Measurements from ENCODE around the gene TRAK1. TPM values are rescaled to one million over a fixed set of nuclear protein-coding genes. Genes with fewer than 3 reads are reported as not detected.

TRAK1 gene
- total RNA-seq, 1 experiment from 2014 or later, result 41.0 TPM

- TF ChIP-seq RORB (CRISPR knock-in tag; IDR thresholded peaks at IDR 0.05) (no peak), NR3C1 (CRISPR knock-in tag; conservative IDR thresholded peaks at IDR 0.05; ENCODE audit: low read depth) (no peak), NFYB (CRISPR knock-in tag; conservative IDR thresholded peaks at IDR 0.05; ENCODE audit: low read depth) (no peak), STAT6 (CRISPR knock-in tag; conservative IDR thresholded peaks at IDR 0.05; ENCODE audit: low read depth) (no peak), NR1H2 (CRISPR knock-in tag; IDR thresholded peaks at IDR 0.05) (no peak)
These were observed 122.3 kb downstream of the TRAK1 start (continued) for GRCh38 chr3:42213417-42213816.

- TF ChIP-seq TEAD4 (CRISPR knock-in tag; IDR thresholded peaks at IDR 0.05), result no peak
- TF ChIP-seq NR1H2 (CRISPR knock-in tag; IDR thresholded peaks at IDR 0.05), result no peak
- no peak for TF ChIP-seq FOXP1 (CRISPR knock-in tag; IDR thresholded peaks at IDR 0.05; ENCODE audit: borderline replicate concordance)
- TF ChIP-seq ZNF671 (CRISPR knock-in tag; IDR thresholded peaks at IDR 0.05), result no peak
- TF ChIP-seq ELF4 (CRISPR knock-in tag; IDR thresholded peaks at IDR 0.05; ENCODE audit: low read depth), result no peak
- TF ChIP-seq ZNF532 (CRISPR knock-in tag; IDR thresholded peaks at IDR 0.05; ENCODE audit: borderline replicate concordance), result no peak
- TF ChIP-seq CBFB (CRISPR knock-in tag; IDR thresholded peaks at IDR 0.05; ENCODE audit: low read depth), result no peak
- TF ChIP-seq NFYB (CRISPR knock-in tag; conservative IDR thresholded peaks at IDR 0.05; ENCODE audit: low read depth), result no peak
- no peak for TF ChIP-seq NFATC4 (CRISPR knock-in tag; IDR thresholded peaks at IDR 0.05)
- no peak for TF ChIP-seq MYBL2 (CRISPR knock-in tag; IDR thresholded peaks at IDR 0.05)
- TF ChIP-seq PRRX2 (CRISPR knock-in tag; IDR thresholded peaks at IDR 0.05), result no peak
- TF ChIP-seq SMAD3 (CRISPR knock-in tag; IDR thresholded peaks at IDR 0.05; ENCODE audit: borderline replicate concordance), result no peak
- H3K27ac Mint-ChIP-seq, result no peak overlapping the region
- no peak; the same call in 1 of the 2 replicates for ATAC-seq
- H3K27me3 Mint-ChIP-seq (ENCODE audit: low read depth), result no peaks in the 10 kb centered on the region
- CTCF ChIA-PET, result interaction anchor here (1.4 to 2.7 kb wide), 2 partner anchors 23 to 94 kb away, joined by 3 to 17 read pairs; no protein-coding TSS in a partner anchor
- peaks cover 11% of the 10 kb centered on the region for H3K4me1 Mint-ChIP-seq
- H3K4me3 Mint-ChIP-seq, result no peak overlapping the region
- POLR2A ChIA-PET, result interaction anchor here (0.6 kb wide), 1 partner anchor 82 kb away, joined by 6 read pairs; no protein-coding TSS in a partner anchor
- DNase-seq (ENCODE audit: low spot score), result no peak
- H3K9me3 Mint-ChIP-seq, result no peaks in the 10 kb centered on the region
- peaks cover 22% of the 10 kb centered on the region for H3K36me3 Mint-ChIP-seq
These were observed 122.9 kb downstream of the TRAK1 start for GRCh38 chr3:42214064-42214463.

GRCh38 chr3:42214565-42215283, 123.6 kb downstream of the TRAK1 start:
- POLR2A ChIA-PET, result interaction anchor here (0.6 kb wide), 1 partner anchor 81 kb away, joined by 6 read pairs; no protein-coding TSS in a partner anchor
- CTCF ChIA-PET, result interaction anchor here (0.6 to 2.7 kb wide), 3 partner anchors 24 to 169 kb away, joined by 3 to 17 read pairs (median 4); no protein-coding TSS in a partner anchor
- H3K9me3 Mint-ChIP-seq, result no peaks in the 10 kb centered on the region
- H3K27me3 Mint-ChIP-seq (ENCODE audit: low read depth), result no peaks in the 10 kb centered on the region
- peaks cover 11% of the 10 kb centered on the region for H3K4me1 Mint-ChIP-seq
- no peak overlapping the region for H3K4me3 Mint-ChIP-seq
- peaks cover 16% of the 10 kb centered on the region for H3K36me3 Mint-ChIP-seq
- ATAC-seq (no peak), DNase-seq (ENCODE audit: low spot score) (no peak)
- H3K27ac Mint-ChIP-seq, result no peak overlapping the region
- TF ChIP-seq TEAD4 (CRISPR knock-in tag; IDR thresholded peaks at IDR 0.05), result no peak
- TF ChIP-seq JUN (CRISPR knock-in tag; IDR thresholded peaks at IDR 0.05), result no peak
